Activated naive CD4-positive, alpha-beta T cell (primary cell): ENCODE measurements around the gene PTPRS.

Experiments used
- DNase-seq, 4 experiments: peaks; one replicate each; lab custom pipeline; 2025; lab: John Stamatoyannopoulos, UW

The PTPRS gene

GRCh38 chr19:5355076-5355475 is 14.5 kb upstream of the PTPRS start:
- DNase-seq: no peak

- no peak for DNase-seq
Measured at GRCh38 chr19:5354403-5354802, 13.8 kb upstream of the PTPRS start.

GRCh38 chr19:5352229-5352763 is 11.7 kb upstream of the PTPRS start:
- DNase-seq: no peak

GRCh38 chr19:5351731-5352228 is 11.2 kb upstream of the PTPRS start:
- DNase-seq: no peak

- no peak for DNase-seq
Measured at GRCh38 chr19:5349041-5349440, 8.4 kb upstream of the PTPRS start.

GRCh38 chr19:5345895-5346386 is 5.3 kb upstream of the PTPRS start:
- DNase-seq: no peak

- DNase-seq: no peak
Measured at GRCh38 chr19:5343848-5344247, 3.2 kb upstream of the PTPRS start.

GRCh38 chr19:5342573-5343201 is 2.1 kb upstream of the PTPRS start:
- DNase-seq: no peak

- no peak for DNase-seq
Measured at GRCh38 chr19:5341981-5342380, 1.4 kb upstream of the PTPRS start.

- DNase-seq: no peak
Measured at GRCh38 chr19:5341448-5341820, 822 bp upstream of the PTPRS start.

GRCh38 chr19:5339950-5340636 is 519 bp downstream of the PTPRS start:
- DNase-seq: no peak

GRCh38 chr19:5339198-5339949 is 1.2 kb downstream of the PTPRS start:
- DNase-seq: no peak

GRCh38 chr19:5338656-5339197 is 1.9 kb downstream of the PTPRS start:
- DNase-seq: no peak

GRCh38 chr19:5337708-5338655 is 2.6 kb downstream of the PTPRS start:
- no peak for DNase-seq

GRCh38 chr19:5337126-5337525 is 3.5 kb downstream of the PTPRS start:
- DNase-seq: no peak

- no peak for DNase-seq
Measured at GRCh38 chr19:5336195-5336965, 4.2 kb downstream of the PTPRS start.

GRCh38 chr19:5335593-5335992 is 5.0 kb downstream of the PTPRS start:
- DNase-seq: no peak

GRCh38 chr19:5334824-5335500 is 5.7 kb downstream of the PTPRS start:
- no peak for DNase-seq

GRCh38 chr19:5334366-5334739 is 6.3 kb downstream of the PTPRS start:
- DNase-seq: no peak
